ENCODE measurements around the gene ZNF790.

Gene ZNF790

DNA sequence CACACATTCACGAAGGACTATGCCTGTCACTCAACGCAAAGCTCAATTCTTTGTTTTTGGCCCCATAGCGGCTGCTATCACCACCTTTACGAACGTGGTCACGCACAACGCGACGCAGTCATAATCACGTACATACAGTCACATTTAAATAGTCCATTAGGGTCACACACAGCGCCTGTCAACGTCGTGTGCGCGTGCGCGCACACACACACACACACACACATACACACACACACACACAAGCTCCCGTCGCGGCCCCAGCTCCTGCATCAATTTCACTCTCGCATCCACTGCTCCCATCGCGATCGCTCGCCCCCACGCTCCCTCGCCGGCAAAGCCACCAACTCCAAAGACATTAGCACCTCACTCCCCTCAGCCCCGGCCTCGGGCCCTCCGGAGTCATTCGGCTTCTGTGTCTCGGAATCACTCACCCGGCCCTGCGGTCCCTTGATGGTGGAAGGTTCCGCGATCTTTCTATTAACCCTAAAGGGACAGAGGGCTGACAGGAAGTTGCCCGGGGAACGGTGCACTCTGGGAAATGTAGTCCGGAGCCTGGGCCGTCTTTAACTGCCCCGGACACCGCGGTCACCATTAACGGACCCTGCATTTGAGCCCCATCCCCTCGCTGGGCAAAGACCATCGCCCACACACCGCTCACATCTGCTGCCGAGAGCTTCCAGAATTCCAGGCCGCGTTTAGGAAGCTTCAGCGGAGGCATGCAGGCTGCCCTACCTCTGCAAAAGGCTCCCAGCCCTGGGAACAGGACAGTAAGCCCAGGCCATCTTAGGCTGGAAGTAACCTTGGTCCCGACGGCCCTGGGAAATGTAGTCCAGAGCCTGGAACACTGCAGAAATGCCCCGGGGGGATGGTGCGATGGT lies at the start of gene ZNF790:
Gene ZNF790 (minus strand): TSS at position 482 of the 878 bp plus-strand sequence. CDS start 12,768 bp downstream, outside the sequence.
- no peaks in the 10 kb centered on the region for H3K27me3 ChIP-seq (ENCODE audit: insufficient read depth, low read length)
- H4K20me1 ChIP-seq (ENCODE audit: insufficient read depth, low read length): no peaks in the 10 kb centered on the region
- peak within 1 kb of the TSS; percentile 66 for H3K9ac ChIP-seq (ENCODE audit: low read length)
- no peak within 1 kb of the TSS for H2AFZ ChIP-seq (ENCODE audit: low read length)
- H3K9me2 ChIP-seq (ENCODE audit: low read depth, low read length): no peaks in the 10 kb centered on the region
- H3K36me3 ChIP-seq (ENCODE audit: insufficient read depth, low read length): peaks cover 34% of the 10 kb centered on the region
- peaks cover 12% of the 10 kb centered on the region; the same call in 1 of the 2 replicates for H3K9me3 ChIP-seq (ENCODE audit: low read length)
- H3K79me2 ChIP-seq (ENCODE audit: insufficient read depth, low read length): no peaks in the 10 kb centered on the region
- no peaks in the 10 kb centered on the region for H3F3A ChIP-seq (ENCODE audit: insufficient read depth, low read length)
- TF ChIP-seq, protein P1, sequence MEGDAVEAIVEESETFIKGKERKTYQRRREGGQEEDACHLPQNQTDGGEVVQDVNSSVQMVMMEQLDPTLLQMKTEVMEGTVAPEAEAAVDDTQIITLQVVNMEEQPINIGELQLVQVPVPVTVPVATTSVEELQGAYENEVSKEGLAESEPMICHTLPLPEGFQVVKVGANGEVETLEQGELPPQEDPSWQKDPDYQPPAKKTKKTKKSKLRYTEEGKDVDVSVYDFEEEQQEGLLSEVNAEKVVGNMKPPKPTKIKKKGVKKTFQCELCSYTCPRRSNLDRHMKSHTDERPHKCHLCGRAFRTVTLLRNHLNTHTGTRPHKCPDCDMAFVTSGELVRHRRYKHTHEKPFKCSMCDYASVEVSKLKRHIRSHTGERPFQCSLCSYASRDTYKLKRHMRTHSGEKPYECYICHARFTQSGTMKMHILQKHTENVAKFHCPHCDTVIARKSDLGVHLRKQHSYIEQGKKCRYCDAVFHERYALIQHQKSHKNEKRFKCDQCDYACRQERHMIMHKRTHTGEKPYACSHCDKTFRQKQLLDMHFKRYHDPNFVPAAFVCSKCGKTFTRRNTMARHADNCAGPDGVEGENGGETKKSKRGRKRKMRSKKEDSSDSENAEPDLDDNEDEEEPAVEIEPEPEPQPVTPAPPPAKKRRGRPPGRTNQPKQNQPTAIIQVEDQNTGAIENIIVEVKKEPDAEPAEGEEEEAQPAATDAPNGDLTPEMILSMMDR (IDR thresholded peaks at IDR 0.05; ENCODE audit: low read length): no peak
- TF ChIP-seq EZH2 (IDR thresholded peaks at IDR 0.05; ENCODE audit: borderline replicate concordance, low read length): no peak
- H3K27ac ChIP-seq (ENCODE audit: low read depth, low read length, poor library complexity, severe bottlenecking): peak within 1 kb of the TSS; percentile 69
- H3K4me3 ChIP-seq (ENCODE audit: low read depth, low read length, poor library complexity, severe bottlenecking): peak within 1 kb of the TSS; percentile 66
- H3K4me2 ChIP-seq (ENCODE audit: low read length): peak within 1 kb of the TSS; percentile 75
- H3K4me1 ChIP-seq (ENCODE audit: insufficient read depth, low read length, severe bottlenecking): peaks cover 13% of the 10 kb centered on the region

DNA sequence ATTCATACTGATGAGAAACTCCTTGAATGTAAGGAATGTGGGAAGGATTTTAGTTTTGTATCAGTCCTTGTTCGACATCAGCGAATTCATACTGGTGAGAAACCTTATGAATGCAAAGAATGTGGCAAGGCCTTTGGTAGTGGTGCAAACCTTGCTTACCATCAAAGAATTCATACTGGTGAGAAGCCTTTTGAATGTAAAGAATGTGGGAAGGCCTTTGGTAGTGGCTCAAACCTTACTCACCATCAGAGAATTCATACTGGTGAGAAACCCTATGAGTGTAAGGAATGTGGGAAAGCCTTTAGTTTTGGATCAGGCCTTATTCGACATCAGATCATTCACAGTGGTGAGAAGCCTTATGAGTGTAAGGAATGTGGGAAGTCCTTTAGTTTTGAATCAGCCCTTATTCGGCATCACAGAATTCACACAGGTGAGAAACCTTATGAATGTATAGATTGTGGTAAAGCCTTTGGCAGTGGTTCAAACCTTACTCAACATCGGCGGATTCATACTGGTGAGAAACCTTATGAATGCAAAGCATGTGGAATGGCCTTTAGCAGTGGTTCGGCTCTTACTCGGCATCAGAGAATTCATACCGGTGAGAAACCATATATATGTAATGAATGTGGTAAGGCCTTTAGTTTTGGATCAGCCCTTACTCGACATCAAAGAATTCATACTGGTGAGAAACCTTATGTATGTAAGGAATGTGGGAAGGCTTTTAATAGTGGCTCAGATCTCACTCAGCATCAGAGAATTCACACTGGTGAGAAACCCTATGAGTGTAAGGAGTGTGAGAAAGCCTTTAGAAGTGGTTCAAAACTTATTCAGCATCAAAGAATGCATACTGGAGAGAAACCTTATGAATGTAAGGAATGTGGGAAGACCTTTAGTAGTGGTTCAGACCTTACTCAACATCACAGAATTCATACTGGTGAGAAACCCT lies 39.1 kb upstream of the ZNF790 start:
- no peaks in the 10 kb centered on the region for H4K20me1 ChIP-seq (ENCODE audit: insufficient read depth, low read length)
- peaks cover 14% of the 10 kb centered on the region for H3K36me3 ChIP-seq (ENCODE audit: insufficient read depth, low read length)
- H2AFZ ChIP-seq (ENCODE audit: low read length): no peak overlapping the region
- no peak overlapping the region for H3K4me2 ChIP-seq (ENCODE audit: low read length)
- no peak overlapping the region for H3K4me3 ChIP-seq (ENCODE audit: low read depth, low read length, poor library complexity, severe bottlenecking)
- no peaks in the 10 kb centered on the region for H3K9me2 ChIP-seq (ENCODE audit: low read depth, low read length)
- no peaks in the 10 kb centered on the region for H3F3A ChIP-seq (ENCODE audit: insufficient read depth, low read length)
- no peaks in the 10 kb centered on the region for H3K4me1 ChIP-seq (ENCODE audit: insufficient read depth, low read length, severe bottlenecking)
- no peak for TF ChIP-seq EZH2 (IDR thresholded peaks at IDR 0.05; ENCODE audit: borderline replicate concordance, low read length)
- H3K79me2 ChIP-seq (ENCODE audit: insufficient read depth, low read length): no peaks in the 10 kb centered on the region
- no peaks in the 10 kb centered on the region for H3K27me3 ChIP-seq (ENCODE audit: insufficient read depth, low read length)
- H3K9ac ChIP-seq (ENCODE audit: low read length): no peak overlapping the region
- H3K9me3 ChIP-seq (ENCODE audit: low read length): peaks cover 35% of the 10 kb centered on the region
- no peak overlapping the region for H3K27ac ChIP-seq (ENCODE audit: low read depth, low read length, poor library complexity, severe bottlenecking)

DNA sequence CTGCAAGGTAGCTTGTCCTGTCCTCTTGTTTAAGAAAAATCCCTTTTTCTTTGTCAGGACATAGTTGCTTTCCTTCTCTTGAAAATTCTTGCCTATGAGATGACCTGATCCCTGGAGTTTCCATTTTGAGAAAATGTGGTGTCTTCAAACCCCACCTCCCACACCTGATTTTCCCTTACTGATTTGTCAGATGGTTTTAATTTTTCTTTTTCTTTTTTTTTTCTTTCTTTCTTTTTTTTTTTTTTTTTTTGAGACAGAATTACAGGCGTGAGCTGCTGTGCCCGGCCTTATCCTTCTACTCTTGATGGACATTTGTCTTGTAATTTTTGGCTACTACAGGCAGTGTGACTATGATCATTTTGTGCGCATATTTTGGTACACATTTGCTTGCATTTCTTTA lies 13.7 kb upstream of the ZNF790 start:
- Histone ChIP-seq H3K9me2 (ENCODE audit: low read depth, low read length) (no peaks in the 10 kb centered on the region), H3K9me3 (ENCODE audit: low read length) (peaks cover 9% of the 10 kb centered on the region), H3K9ac (ENCODE audit: low read length) (no peak overlapping the region; the same call in 1 of the 2 replicates), H3K36me3 (ENCODE audit: insufficient read depth, low read length) (peaks cover 17% of the 10 kb centered on the region), H3F3A (ENCODE audit: insufficient read depth, low read length) (no peaks in the 10 kb centered on the region), H3K27me3 (ENCODE audit: insufficient read depth, low read length) (no peaks in the 10 kb centered on the region), H3K4me3 (ENCODE audit: low read depth, low read length, poor library complexity, severe bottlenecking) (peak overlapping the region; percentile 72), H3K27ac (ENCODE audit: low read depth, low read length, poor library complexity, severe bottlenecking) (no peak overlapping the region), H3K4me2 (ENCODE audit: low read length) (peak overlapping the region; percentile 91), H3K4me1 (ENCODE audit: insufficient read depth, low read length, severe bottlenecking) (peaks cover 7% of the 10 kb centered on the region), H2AFZ (ENCODE audit: low read length) (no peak overlapping the region), H3K79me2 (ENCODE audit: insufficient read depth, low read length) (peaks cover 7% of the 10 kb centered on the region), H4K20me1 (ENCODE audit: insufficient read depth, low read length) (no peaks in the 10 kb centered on the region)
- TF ChIP-seq, protein P1 (IDR thresholded peaks at IDR 0.05; ENCODE audit: low read length): no peak
- TF ChIP-seq EZH2 (IDR thresholded peaks at IDR 0.05; ENCODE audit: borderline replicate concordance, low read length): no peak

Data from OCI-LY1 (cell line).